ENCODE measurements around the gene HILPDA.
A peak's percentile ranks its signal among the peaks of the same experiment; 100 is the strongest.
"Not testable (repeated sequence)": the region's sequence is repeated elsewhere in the genome, so short reads cannot be mapped to it uniquely, and the experiment has no call there.

The HILPDA gene

DNA sequence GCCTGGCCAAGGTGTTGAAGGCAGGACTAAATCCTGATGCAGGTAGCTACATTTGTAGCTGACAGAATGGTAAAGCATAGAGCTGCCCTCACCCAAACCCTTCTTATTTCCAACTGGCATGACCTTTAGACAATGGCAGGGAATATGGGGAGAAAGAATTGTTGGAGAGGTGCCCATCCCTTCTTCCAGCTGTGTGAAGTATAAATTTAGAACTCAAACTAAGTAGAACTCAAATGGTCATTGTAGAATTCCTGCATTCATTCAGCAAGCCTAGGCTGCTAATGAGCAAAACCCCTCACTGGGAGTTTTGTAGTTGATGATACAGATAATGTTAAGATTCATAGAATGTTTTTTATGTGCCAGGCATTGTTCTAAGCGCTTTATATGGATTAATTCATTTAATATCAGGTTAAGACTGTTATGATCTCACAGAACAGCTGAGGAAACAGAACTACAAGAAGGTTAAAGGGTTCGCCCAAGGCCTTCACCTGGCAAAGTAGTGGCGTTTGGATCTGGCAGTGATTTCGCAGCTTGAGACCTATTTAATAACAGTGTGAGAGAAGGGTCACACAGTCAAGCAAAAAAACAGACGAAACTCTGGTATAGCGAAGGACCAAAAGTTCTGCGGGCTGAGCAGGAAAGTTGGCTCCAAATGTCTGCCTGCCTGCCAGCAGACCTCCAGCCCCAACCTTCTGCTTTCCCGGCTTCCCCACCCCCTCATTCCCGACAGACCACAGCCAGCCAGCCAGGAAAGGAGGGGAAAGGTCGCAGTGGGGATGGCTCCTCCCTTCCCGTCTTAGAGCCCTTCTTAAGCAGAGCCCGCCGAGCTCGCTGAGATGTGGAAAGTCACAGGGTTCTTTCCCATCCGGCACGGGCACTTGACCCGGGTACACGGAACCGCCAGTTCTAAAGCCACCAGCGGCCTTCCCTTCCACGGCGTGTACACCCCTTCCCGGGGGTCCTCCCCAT is 1.6 kb upstream of the HILPDA start:
- no peaks in the 10 kb centered on the region for H3K9me3 Mint-ChIP-seq
- H3K27me3 Mint-ChIP-seq (ENCODE audit: low read depth): peaks cover 3% of the 10 kb centered on the region
- peaks cover 15% of the 10 kb centered on the region for H3K36me3 Mint-ChIP-seq (ENCODE audit: low read depth)
- peak overlapping the region; percentile 91 to 94 (median 93) for H3K4me3 Mint-ChIP-seq
- TF ChIP-seq, protein P1, sequence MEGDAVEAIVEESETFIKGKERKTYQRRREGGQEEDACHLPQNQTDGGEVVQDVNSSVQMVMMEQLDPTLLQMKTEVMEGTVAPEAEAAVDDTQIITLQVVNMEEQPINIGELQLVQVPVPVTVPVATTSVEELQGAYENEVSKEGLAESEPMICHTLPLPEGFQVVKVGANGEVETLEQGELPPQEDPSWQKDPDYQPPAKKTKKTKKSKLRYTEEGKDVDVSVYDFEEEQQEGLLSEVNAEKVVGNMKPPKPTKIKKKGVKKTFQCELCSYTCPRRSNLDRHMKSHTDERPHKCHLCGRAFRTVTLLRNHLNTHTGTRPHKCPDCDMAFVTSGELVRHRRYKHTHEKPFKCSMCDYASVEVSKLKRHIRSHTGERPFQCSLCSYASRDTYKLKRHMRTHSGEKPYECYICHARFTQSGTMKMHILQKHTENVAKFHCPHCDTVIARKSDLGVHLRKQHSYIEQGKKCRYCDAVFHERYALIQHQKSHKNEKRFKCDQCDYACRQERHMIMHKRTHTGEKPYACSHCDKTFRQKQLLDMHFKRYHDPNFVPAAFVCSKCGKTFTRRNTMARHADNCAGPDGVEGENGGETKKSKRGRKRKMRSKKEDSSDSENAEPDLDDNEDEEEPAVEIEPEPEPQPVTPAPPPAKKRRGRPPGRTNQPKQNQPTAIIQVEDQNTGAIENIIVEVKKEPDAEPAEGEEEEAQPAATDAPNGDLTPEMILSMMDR (IDR thresholded peaks at IDR 0.05; ENCODE audit: unreplicated experiment in 3 of 3): no peak
- H3K27ac Mint-ChIP-seq: peak overlapping the region; percentile 98 to 99 (median 99)
- H3K4me1 Mint-ChIP-seq: peaks cover 65% of the 10 kb centered on the region

DNA sequence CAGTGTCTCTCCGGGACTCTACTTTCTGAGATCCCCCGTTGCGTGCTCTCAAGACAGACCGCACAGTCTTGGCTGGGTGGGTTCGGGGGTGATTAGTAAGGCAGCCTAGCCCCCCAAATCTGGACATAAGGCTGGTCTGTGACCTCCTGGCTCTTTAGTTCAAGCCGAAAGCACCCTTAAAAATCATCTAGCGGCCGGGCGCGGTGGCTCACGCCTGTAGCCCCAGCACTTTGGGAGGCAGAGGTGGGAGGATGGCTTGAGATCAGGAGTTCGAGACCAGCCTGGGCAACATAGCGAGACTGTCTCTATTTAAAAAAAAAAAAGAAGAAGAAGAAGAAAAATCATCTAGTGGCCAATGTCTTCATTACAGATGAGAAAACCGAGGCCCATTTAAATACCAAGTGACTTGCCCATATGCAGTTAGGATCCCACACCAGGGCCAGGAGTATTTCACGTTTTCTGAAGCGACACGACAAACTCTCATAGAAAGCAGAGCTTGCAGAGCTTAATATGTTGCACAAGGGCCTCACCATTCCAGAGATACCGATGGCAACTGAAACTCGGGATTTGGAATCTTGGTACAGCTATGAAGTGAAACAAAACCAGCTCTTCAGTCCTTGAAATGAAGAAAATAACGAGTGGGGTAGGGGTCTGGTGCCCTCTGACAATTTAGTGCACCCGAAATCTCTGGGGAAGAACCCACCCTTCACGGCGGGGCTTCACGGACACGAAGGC is 703 bp upstream of the HILPDA start:
- Mint-ChIP-seq H3K27me3 (ENCODE audit: low read depth) (peaks cover 3% of the 10 kb centered on the region), H3K27ac (peak overlapping the region; percentile 98 to 99 (median 99)), H3K4me1 (peaks cover 72% of the 10 kb centered on the region), H3K36me3 (ENCODE audit: low read depth) (peaks cover 23% of the 10 kb centered on the region), H3K9me3 (no peaks in the 10 kb centered on the region), H3K4me3 (peak overlapping the region; percentile 91 to 94 (median 93))
- TF ChIP-seq, protein P1 (IDR thresholded peaks at IDR 0.05; ENCODE audit: unreplicated experiment in 3 of 3): no peak

- peaks cover 3% of the 10 kb centered on the region for H3K27me3 Mint-ChIP-seq (ENCODE audit: low read depth)
- H3K4me3 Mint-ChIP-seq: peak overlapping the region; percentile 91 to 94 (median 93)
- H3K27ac Mint-ChIP-seq: peak overlapping the region; percentile 98 to 99 (median 99)
- H3K4me1 Mint-ChIP-seq: peaks cover 67% of the 10 kb centered on the region
- peaks cover 24% of the 10 kb centered on the region for H3K36me3 Mint-ChIP-seq (ENCODE audit: low read depth)
- H3K9me3 Mint-ChIP-seq: no peaks in the 10 kb centered on the region
- TF ChIP-seq, protein P1 (IDR thresholded peaks at IDR 0.05; ENCODE audit: unreplicated experiment in 3 of 3): no peak
These were observed 612 bp downstream of the HILPDA start for GRCh38 chr7:128456255-128456725.

DNA sequence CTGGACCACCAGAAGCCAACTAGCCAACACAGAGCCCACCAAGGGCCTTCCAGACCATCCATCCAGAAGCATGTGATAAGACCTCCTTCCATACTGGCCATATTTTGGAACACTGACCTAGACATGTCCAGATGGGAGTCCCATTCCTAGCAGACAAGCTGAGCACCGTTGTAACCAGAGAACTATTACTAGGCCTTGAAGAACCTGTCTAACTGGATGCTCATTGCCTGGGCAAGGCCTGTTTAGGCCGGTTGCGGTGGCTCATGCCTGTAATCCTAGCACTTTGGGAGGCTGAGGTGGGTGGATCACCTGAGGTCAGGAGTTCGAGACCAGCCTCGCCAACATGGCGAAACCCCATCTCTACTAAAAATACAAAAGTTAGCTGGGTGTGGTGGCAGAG is 1.7 kb downstream of the HILPDA start:
- Mint-ChIP-seq H3K4me3 (peak overlapping the region; percentile 91 to 94 (median 93)), H3K36me3 (ENCODE audit: low read depth) (peaks cover 29% of the 10 kb centered on the region), H3K4me1 (peaks cover 57% of the 10 kb centered on the region)
- H3K9me3 Mint-ChIP-seq; H3K27ac Mint-ChIP-seq; H3K27me3 Mint-ChIP-seq (ENCODE audit: low read depth): not testable (repeated sequence)

DNA sequence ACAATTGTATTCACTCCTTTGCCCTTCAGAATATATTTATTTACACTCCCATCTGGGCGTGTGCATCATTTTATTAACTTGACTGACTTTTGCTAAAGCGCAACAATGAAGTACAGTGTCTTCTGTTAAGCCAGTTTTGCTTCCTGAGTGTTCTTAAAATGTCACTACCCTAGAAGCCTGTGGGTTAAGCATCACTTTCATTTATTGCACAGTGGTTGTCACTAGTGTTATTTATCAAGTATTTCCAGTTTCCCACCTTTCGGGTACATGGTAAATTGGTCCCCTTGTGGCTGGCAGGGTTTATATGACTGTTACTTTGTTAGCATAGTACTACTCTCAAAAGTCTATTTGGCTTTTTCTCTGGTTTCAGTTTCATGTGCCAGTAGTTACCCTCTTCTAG is 3.3 kb downstream of the HILPDA start:
- TF ChIP-seq, protein P1 (IDR thresholded peaks at IDR 0.05; ENCODE audit: unreplicated experiment in 3 of 3): no peak
- peak overlapping the region; percentile 65 to 83 (median 80) for H3K4me3 Mint-ChIP-seq
- peak overlapping the region in 2 of 3 experiments; percentile 19 to 35 for H3K27ac Mint-ChIP-seq
- H3K9me3 Mint-ChIP-seq: no peaks in the 10 kb centered on the region
- peaks cover 47% of the 10 kb centered on the region for H3K4me1 Mint-ChIP-seq
- H3K27me3 Mint-ChIP-seq (ENCODE audit: low read depth): peaks cover 3% of the 10 kb centered on the region
- H3K36me3 Mint-ChIP-seq (ENCODE audit: low read depth): peaks cover 41% of the 10 kb centered on the region

DNA sequence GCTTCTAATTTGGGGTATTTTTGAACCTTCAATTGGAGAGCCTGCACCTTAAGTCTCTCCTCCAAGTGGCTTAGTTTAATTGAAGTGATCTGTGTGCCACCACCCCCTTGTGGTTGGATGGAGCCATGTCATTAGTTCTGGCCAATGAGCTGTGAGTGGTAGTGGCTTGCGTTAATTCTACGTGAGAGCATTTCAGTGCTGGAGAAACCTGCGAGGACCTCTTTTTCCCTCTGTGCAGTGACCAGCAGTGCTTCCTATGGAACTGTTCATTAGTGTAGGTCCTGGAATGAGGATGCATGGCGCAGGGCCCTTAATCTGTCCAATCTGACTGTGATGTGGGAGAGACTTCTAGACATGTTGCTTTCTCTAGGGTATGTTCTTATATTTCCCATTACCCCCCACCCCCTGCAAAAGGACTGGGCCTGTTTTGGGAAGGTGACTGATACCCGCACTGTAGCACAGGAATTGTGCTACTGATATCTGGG is 3.8 kb downstream of the HILPDA start:
- Mint-ChIP-seq H3K36me3 (ENCODE audit: low read depth) (peaks cover 44% of the 10 kb centered on the region), H3K9me3 (no peaks in the 10 kb centered on the region), H3K4me1 (peaks cover 42% of the 10 kb centered on the region), H3K4me3 (peak overlapping the region; percentile 61 to 76 (median 68)), H3K27me3 (ENCODE audit: low read depth) (peaks cover 3% of the 10 kb centered on the region), H3K27ac (peak overlapping the region; percentile 19 to 32 (median 23))
- TF ChIP-seq, protein P1 (IDR thresholded peaks at IDR 0.05; ENCODE audit: unreplicated experiment in 3 of 3): peak; percentile 64 to 72 (median 71)

All from nephron (organoid).